Stimulated activated CD4-positive, alpha-beta T cell treated with anti-CD3 and anti-CD28 coated beads, Interleukin-1b, Interleukin-23, amount 100 ng/mL, for 24 hours (primary cell): ENCODE results near the gene KLHDC10.
"Not testable (repeated sequence)": the region's sequence is repeated elsewhere in the genome, so short reads cannot be mapped to it uniquely, and the experiment has no call there.

ENCODE experiments used
- DNase-seq, 4 experiments: peaks; one replicate each; pipeline ENCODE4 v3.0.0-alpha.2; 2020; ENCODE audit warnings: low read depth in 4 of 4, low spot score in 1 of 4

The KLHDC10 gene

GRCh38 chr7:130140551-130141160, 70.3 kb downstream of the KLHDC10 start:
- DNase-seq, result no peak

GRCh38 chr7:130141161-130141883, 71.0 kb downstream of the KLHDC10 start:
- DNase-seq, result peak in 2 of 4 experiments; percentile 9 to 21

GRCh38 chr7:130141884-130142653, 71.7 kb downstream of the KLHDC10 start:
- no peak for DNase-seq

- no peak for DNase-seq
Measured at GRCh38 chr7:130142654-130143333, 72.5 kb downstream of the KLHDC10 start.

- DNase-seq, result no peak
Measured at GRCh38 chr7:130143334-130143732, 73.0 kb downstream of the KLHDC10 start.

GRCh38 chr7:130143986-130144311, 73.6 kb downstream of the KLHDC10 start:
- DNase-seq, result no peak

- no peak for DNase-seq
Measured at GRCh38 chr7:130144312-130145171, 74.2 kb downstream of the KLHDC10 start.

GRCh38 chr7:130145424-130146100, 75.2 kb downstream of the KLHDC10 start:
- no peak for DNase-seq

- DNase-seq, result not testable (repeated sequence)
Measured at GRCh38 chr7:130146142-130146541, 75.8 kb downstream of the KLHDC10 start.

- DNase-seq, result no peak
Measured at GRCh38 chr7:130146693-130147405, 76.5 kb downstream of the KLHDC10 start.

- no peak for DNase-seq
Measured at GRCh38 chr7:130147710-130148325, 77.5 kb downstream of the KLHDC10 start.

GRCh38 chr7:130148561-130148960, 78.2 kb downstream of the KLHDC10 start:
- no peak for DNase-seq

- DNase-seq, result no peak
Measured at GRCh38 chr7:130149281-130150139, 79.2 kb downstream of the KLHDC10 start.

- DNase-seq, result no peak
Measured at GRCh38 chr7:130150587-130150986, 80.3 kb downstream of the KLHDC10 start.

- peak in 1 of 4 experiments; percentile 11 for DNase-seq
Measured at GRCh38 chr7:130151591-130152492, 81.5 kb downstream of the KLHDC10 start.

- DNase-seq, result no peak
Measured at GRCh38 chr7:130152493-130153210, 82.3 kb downstream of the KLHDC10 start.
